Gastroesophageal sphincter (tissue), 3 donors: Measurements from ENCODE around the gene CT55.
A peak's percentile ranks its signal among the peaks of the same experiment; 100 is the strongest.

Experiments used
- CTCF ChIP-seq, 4 experiments: fragments of 200-600 bp in 2 of 4; fragments of 450-650 bp in 2 of 4; sonication (generic) in 1 of 4; IDR thresholded peaks; one replicate each; pipeline ENCODE4 v1.5.1; 2017 to 2019; ENCODE audit warnings: antibody characterized with exemption in 4 of 4, mild to moderate bottlenecking in 2 of 4, moderate library complexity in 2 of 4
- EP300 ChIP-seq: sonication (generic); formaldehyde crosslinking; IDR thresholded peaks from one replicate; pipeline ENCODE4 v1.6.1; 2017; ENCODE audit warnings: antibody characterized with exemption, mild to moderate bottlenecking
- POLR2A ChIP-seq, 2 donors: fragments of 450-650 bp; IDR thresholded peaks; one replicate each; pipeline ENCODE4 v1.6.1; 2017; ENCODE audit warnings: antibody characterized with exemption in 2 of 2, mild to moderate bottlenecking in 2 of 2, moderate library complexity in 1 of 2
- POLR2AphosphoS5 ChIP-seq: sonication (generic); formaldehyde crosslinking; IDR thresholded peaks from one replicate; pipeline ENCODE4 v1.6.1; 2017; ENCODE audit warnings: antibody characterized with exemption

GRCh38 chrX:135112096-135112729, 59.0 kb downstream of the CT55 start:
- TF ChIP-seq CTCF (IDR thresholded peaks at IDR 0.05) (peak in 1 of 4 experiments; percentile 56), POLR2A (IDR thresholded peaks at IDR 0.05) (no peak), POLR2AphosphoS5 (no peak), EP300 (no peak)
